ENCODE measurements around the gene SMAD7. TPM values are rescaled to one million over a fixed set of nuclear protein-coding genes. Genes with fewer than 3 reads are reported as not detected.

The SMAD7 gene
- total and polyA plus RNA-seq, 2 experiments from 2014 or later, result 11.8 to 29.8 TPM

DNA sequence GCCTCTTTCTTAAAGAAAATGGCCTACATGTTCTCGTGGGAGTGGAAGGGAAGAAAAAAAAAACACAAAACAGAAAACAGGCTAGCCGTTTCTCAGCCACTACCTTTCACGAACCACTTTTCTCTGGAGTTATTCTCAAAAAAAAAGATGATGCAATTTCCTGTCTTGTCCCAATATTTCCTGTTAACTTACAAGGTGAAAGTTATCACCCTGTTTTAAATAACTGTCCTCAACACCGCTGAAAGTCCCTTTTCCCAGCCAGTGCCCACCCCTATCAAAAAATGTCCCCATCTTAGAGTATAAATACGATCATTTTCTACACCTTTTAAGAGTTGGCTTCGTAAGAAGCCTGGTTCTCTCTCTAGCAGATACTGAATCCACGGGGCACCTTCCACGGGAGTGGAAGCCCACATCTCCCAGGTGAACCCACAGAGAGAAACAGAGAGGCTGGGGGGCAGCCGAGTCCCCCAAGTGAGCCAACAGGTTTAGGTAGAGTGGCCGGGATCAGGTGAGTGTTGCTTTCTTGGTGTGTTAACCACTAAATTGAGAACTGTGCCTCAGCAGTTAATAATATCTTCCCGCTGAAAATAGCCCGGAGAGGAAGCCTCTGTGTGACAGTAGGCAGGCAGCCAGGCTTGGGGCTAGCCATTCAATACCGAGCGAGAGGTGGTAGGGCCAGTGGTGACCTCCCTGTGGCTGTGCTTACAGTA lies 15.9 kb downstream of the SMAD7 start (continued):
- TF ChIP-seq, protein P1, sequence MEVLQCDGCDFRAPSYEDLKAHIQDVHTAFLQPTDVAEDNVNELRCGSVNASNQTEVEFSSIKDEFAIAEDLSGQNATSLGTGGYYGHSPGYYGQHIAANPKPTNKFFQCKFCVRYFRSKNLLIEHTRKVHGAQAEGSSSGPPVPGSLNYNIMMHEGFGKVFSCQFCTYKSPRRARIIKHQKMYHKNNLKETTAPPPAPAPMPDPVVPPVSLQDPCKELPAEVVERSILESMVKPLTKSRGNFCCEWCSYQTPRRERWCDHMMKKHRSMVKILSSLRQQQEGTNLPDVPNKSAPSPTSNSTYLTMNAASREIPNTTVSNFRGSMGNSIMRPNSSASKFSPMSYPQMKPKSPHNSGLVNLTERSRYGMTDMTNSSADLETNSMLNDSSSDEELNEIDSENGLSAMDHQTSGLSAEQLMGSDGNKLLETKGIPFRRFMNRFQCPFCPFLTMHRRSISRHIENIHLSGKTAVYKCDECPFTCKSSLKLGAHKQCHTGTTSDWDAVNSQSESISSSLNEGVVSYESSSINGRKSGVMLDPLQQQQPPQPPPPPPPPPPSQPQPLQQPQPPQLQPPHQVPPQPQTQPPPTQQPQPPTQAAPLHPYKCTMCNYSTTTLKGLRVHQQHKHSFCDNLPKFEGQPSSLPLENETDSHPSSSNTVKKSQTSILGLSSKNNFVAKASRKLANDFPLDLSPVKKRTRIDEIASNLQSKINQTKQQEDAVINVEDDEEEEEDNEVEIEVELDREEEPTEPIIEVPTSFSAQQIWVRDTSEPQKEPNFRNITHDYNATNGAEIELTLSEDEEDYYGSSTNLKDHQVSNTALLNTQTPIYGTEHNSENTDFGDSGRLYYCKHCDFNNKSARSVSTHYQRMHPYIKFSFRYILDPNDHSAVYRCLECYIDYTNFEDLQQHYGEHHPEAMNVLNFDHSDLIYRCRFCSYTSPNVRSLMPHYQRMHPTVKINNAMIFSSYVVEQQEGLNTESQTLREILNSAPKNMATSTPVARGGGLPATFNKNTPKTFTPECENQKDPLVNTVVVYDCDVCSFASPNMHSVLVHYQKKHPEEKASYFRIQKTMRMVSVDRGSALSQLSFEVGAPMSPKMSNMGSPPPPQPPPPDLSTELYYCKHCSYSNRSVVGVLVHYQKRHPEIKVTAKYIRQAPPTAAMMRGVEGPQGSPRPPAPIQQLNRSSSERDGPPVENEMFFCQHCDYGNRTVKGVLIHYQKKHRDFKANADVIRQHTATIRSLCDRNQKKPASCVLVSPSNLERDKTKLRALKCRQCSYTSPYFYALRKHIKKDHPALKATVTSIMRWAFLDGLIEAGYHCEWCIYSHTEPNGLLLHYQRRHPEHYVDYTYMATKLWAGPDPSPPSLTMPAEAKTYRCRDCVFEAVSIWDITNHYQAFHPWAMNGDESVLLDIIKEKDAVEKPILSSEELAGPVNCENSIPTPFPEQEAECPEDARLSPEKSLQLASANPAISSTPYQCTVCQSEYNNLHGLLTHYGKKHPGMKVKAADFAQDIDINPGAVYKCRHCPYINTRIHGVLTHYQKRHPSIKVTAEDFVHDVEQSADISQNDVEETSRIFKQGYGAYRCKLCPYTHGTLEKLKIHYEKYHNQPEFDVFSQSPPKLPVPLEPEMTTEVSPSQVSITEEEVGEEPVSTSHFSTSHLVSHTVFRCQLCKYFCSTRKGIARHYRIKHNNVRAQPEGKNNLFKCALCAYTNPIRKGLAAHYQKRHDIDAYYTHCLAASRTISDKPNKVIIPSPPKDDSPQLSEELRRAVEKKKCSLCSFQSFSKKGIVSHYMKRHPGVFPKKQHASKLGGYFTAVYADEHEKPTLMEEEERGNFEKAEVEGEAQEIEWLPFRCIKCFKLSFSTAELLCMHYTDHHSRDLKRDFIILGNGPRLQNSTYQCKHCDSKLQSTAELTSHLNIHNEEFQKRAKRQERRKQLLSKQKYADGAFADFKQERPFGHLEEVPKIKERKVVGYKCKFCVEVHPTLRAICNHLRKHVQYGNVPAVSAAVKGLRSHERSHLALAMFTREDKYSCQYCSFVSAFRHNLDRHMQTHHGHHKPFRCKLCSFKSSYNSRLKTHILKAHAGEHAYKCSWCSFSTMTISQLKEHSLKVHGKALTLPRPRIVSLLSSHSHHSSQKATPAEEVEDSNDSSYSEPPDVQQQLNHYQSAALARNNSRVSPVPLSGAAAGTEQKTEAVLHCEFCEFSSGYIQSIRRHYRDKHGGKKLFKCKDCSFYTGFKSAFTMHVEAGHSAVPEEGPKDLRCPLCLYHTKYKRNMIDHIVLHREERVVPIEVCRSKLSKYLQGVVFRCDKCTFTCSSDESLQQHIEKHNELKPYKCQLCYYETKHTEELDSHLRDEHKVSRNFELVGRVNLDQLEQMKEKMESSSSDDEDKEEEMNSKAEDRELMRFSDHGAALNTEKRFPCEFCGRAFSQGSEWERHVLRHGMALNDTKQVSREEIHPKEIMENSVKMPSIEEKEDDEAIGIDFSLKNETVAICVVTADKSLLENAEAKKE (CRISPR knock-in tag; IDR thresholded peaks at IDR 0.05), result no peak
- no peak for TF ChIP-seq EZH2phosphoT487 (IDR thresholded peaks at IDR 0.05; ENCODE audit: unreplicated experiment)
- no peak for TF ChIP-seq ZNF331 (CRISPR knock-in tag; IDR thresholded peaks at IDR 0.05; ENCODE audit: low read depth)
- no peak for TF ChIP-seq POLR2AphosphoS5 (IDR thresholded peaks at IDR 0.05; ENCODE audit: low read depth)
- no peak for TF ChIP-seq STAT1 (IDR thresholded peaks at IDR 0.05; ENCODE audit: unreplicated experiment)
- TF ChIP-seq JUNB (IDR thresholded peaks at IDR 0.05; ENCODE audit: unreplicated experiment), result no peak
- TF ChIP-seq, protein P2, sequence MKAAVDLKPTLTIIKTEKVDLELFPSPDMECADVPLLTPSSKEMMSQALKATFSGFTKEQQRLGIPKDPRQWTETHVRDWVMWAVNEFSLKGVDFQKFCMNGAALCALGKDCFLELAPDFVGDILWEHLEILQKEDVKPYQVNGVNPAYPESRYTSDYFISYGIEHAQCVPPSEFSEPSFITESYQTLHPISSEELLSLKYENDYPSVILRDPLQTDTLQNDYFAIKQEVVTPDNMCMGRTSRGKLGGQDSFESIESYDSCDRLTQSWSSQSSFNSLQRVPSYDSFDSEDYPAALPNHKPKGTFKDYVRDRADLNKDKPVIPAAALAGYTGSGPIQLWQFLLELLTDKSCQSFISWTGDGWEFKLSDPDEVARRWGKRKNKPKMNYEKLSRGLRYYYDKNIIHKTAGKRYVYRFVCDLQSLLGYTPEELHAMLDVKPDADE (IDR thresholded peaks at IDR 0.05), result no peak
- no peak for TF ChIP-seq NANOG (IDR thresholded peaks at IDR 0.05; ENCODE audit: borderline replicate concordance)
- TF ChIP-seq, protein P3, sequence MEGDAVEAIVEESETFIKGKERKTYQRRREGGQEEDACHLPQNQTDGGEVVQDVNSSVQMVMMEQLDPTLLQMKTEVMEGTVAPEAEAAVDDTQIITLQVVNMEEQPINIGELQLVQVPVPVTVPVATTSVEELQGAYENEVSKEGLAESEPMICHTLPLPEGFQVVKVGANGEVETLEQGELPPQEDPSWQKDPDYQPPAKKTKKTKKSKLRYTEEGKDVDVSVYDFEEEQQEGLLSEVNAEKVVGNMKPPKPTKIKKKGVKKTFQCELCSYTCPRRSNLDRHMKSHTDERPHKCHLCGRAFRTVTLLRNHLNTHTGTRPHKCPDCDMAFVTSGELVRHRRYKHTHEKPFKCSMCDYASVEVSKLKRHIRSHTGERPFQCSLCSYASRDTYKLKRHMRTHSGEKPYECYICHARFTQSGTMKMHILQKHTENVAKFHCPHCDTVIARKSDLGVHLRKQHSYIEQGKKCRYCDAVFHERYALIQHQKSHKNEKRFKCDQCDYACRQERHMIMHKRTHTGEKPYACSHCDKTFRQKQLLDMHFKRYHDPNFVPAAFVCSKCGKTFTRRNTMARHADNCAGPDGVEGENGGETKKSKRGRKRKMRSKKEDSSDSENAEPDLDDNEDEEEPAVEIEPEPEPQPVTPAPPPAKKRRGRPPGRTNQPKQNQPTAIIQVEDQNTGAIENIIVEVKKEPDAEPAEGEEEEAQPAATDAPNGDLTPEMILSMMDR (conservative IDR thresholded peaks at IDR 0.05; ENCODE audit: low read depth in 2 of 2), result no peak
